Neural cell (in vitro differentiated cells): Measurements from ENCODE around the gene SHTN1. TPM values are rescaled to one million over a fixed set of nuclear protein-coding genes. Genes with fewer than 3 reads are reported as not detected.

Experiments used
- H2AFZ ChIP-seq: fragments of 200-600, 300-800 bp; sonication (generic), shearing (Covaris generic); 2 replicates; pipeline ENCODE4 v1.6.0; 2014; ENCODE audit warnings: low read depth, mild to moderate bottlenecking, antibody characterized with exemption, low read length, moderate library complexity
- H3F3A ChIP-seq: fragments of 200-600 bp; shearing (Covaris generic); 2 replicates; pipeline ENCODE4 v1.6.1; 2016; ENCODE audit warnings: mild to moderate bottlenecking, moderate library complexity, mixed read lengths, antibody characterized with exemption, low read length; ENCODE audit not compliant: insufficient read depth, poor library complexity, severe bottlenecking
- H3K27ac ChIP-seq: fragments of 200-600, 300-800 bp; sonication (generic), shearing (Covaris generic); 2 replicates; pipeline ENCODE4 v1.5.1; 2014; ENCODE audit warnings: mild to moderate bottlenecking, low read length, moderate library complexity
- H3K27me3 ChIP-seq: fragments of 300-800, 200-600 bp; sonication (generic), shearing (Covaris generic); 2 replicates; pipeline ENCODE4 v1.6.0; 2014; ENCODE audit warnings: mild to moderate bottlenecking, low read depth, low read length, moderate library complexity; ENCODE audit not compliant: insufficient read depth
- H3K36me3 ChIP-seq: fragments of 300-800, 200-600 bp; sonication (generic), shearing (Covaris generic); 2 replicates; pipeline ENCODE4 v1.5.1; 2014; ENCODE audit warnings: mild to moderate bottlenecking, antibody characterized with exemption, low read length, moderate library complexity; ENCODE audit not compliant: insufficient read depth
- H3K4me2 ChIP-seq: fragments of 300-800, 200-600 bp; sonication (generic), shearing (Covaris generic); 2 replicates; pipeline ENCODE4 v1.6.0; 2014; ENCODE audit warnings: mild to moderate bottlenecking, low read length
- H3K4me3 ChIP-seq: fragments of 300-800, 200-600 bp; sonication (generic), shearing (Covaris generic); 2 replicates; pipeline ENCODE4 v1.5.1; 2014; ENCODE audit warnings: mild to moderate bottlenecking, low read length, moderate library complexity
- H3K79me2 ChIP-seq: fragments of 200-600 bp; shearing (Covaris generic); replicated peaks from 2 replicates; pipeline ENCODE4 v1.6.0; 2014; ENCODE audit warnings: mild to moderate bottlenecking, low read length, moderate library complexity; ENCODE audit not compliant: insufficient read depth
- H3K9ac ChIP-seq: fragments of 300-800, 200-600 bp; sonication (generic), shearing (Covaris generic); 2 replicates; pipeline ENCODE4 v1.6.1; 2016; ENCODE audit warnings: mild to moderate bottlenecking, low read length, mixed read lengths
- H3K9me2 ChIP-seq: fragments of 200-600 bp; shearing (Covaris generic); 2 replicates; pipeline ENCODE4 v1.6.1; 2016; ENCODE audit warnings: mild to moderate bottlenecking, low read length, mixed read lengths; ENCODE audit not compliant: insufficient read depth
- H3K9me3 ChIP-seq: fragments of 200-600, 300-800 bp; sonication (generic), shearing (Covaris generic); 2 replicates; pipeline ENCODE4 v1.6.1; 2016; ENCODE audit warnings: mild to moderate bottlenecking, mixed run types, low read length, moderate library complexity, mixed read lengths
- H4K20me1 ChIP-seq: fragments of 200-600 bp; shearing (Covaris generic); 2 replicates; pipeline ENCODE4 v1.6.1; 2016; ENCODE audit warnings: mild to moderate bottlenecking, mixed run types; ENCODE audit not compliant: insufficient read depth
- EP300 ChIP-seq: fragments of 450-650 bp; conservative IDR thresholded peaks from 2 replicates; pipeline ENCODE4 v1.6.1; 2014; ENCODE audit warnings: antibody characterized with exemption, mild to moderate bottlenecking, moderate library complexity; ENCODE audit not compliant: poor library complexity, severe bottlenecking
- EZH2 ChIP-seq: fragments of 200-600, 300-800 bp; shearing (Covaris generic), sonication (generic); IDR thresholded peaks from 2 replicates; pipeline ENCODE4 v1.6.1; 2014; ENCODE audit warnings: antibody characterized with exemption, low read length, borderline replicate concordance, mild to moderate bottlenecking; ENCODE audit not compliant: insufficient read depth, poor library complexity, severe bottlenecking
- MXI1 ChIP-seq: fragments of 450-650 bp; conservative IDR thresholded peaks from 2 replicates; pipeline ENCODE4 v1.6.1; 2014; ENCODE audit warnings: antibody characterized with exemption, mild to moderate bottlenecking; ENCODE audit not compliant: poor library complexity, severe bottlenecking
- POLR2AphosphoS5 ChIP-seq: IDR thresholded peaks from 2 replicates; pipeline ENCODE4 v1.6.1; 2012
- RAD21 ChIP-seq: fragments of 450-650 bp; conservative IDR thresholded peaks from 2 replicates; pipeline ENCODE4 v1.6.1; 2014; ENCODE audit warnings: antibody characterized with exemption, mild to moderate bottlenecking, moderate library complexity
- REST ChIP-seq: IDR thresholded peaks from 2 replicates; pipeline ENCODE4 v1.6.1; 2012; ENCODE audit warnings: borderline replicate concordance
- SMC3 ChIP-seq: fragments of 450-650 bp; conservative IDR thresholded peaks from 2 replicates; pipeline ENCODE4 v1.6.1; 2014; ENCODE audit warnings: antibody characterized with exemption, mild to moderate bottlenecking, moderate library complexity; ENCODE audit not compliant: poor library complexity
- TAF1 ChIP-seq: IDR thresholded peaks from 2 replicates; pipeline ENCODE4 v1.6.1; 2012; ENCODE audit warnings: low read depth
- polyA plus RNA-seq: library from polyadenylated mRNA; depleted of rRNA; stranded (reverse); fragments of >200 nt; gene quantifications from 2 replicates; pipeline ENCODE4 v1.2.3, GENCODE V29; 2014
- TF ChIP-seq, protein P1 (sequence below): fragments of 450-650 bp; IDR thresholded peaks from 2 replicates; pipeline ENCODE4 v1.5.1; 2014; ENCODE audit warnings: antibody characterized with exemption, mild to moderate bottlenecking, moderate library complexity; ENCODE audit not compliant: poor library complexity, severe bottlenecking

SHTN1 gene
- polyA plus RNA-seq, 1 donor from 2014 or later = 55.8 TPM

DNA sequence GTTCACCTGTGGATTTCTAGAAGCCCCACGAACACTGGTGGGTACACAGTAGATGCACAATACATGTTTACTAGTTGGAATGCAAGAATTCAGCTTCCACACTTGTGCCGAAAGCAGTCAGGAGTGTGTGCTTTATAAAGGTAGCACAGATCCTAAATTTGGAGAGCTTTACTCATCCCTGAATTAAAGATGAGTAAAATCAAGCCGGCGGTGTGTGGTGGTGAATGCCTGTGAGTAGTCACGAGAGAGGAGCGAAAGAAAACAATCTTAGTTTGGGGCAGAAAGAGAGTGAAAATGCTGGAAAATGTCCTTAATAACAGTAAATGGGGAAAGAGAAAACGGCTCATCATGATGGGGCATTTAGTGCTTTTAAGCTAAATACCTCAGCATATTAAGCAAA lies 169.3 kb downstream of the SHTN1 start:
- Histone ChIP-seq H3K27me3 (no peaks in the 10 kb centered on the region), H3K4me2 (no peak overlapping the region), H3K36me3 (no peaks in the 10 kb centered on the region), H3K4me3 (peak overlapping the region; percentile 39), H3K79me2 (no peaks in the 10 kb centered on the region), H3K9me3 (no peaks in the 10 kb centered on the region), H3F3A (no peaks in the 10 kb centered on the region), H2AFZ (no peak overlapping the region), H3K9me2 (no peaks in the 10 kb centered on the region), H4K20me1 (no peaks in the 10 kb centered on the region), H3K9ac (no peak overlapping the region), H3K27ac (peak overlapping the region; percentile 46)
- TF ChIP-seq EP300 = no peak
- TF ChIP-seq SMC3 = no peak
- no peak for TF ChIP-seq TAF1
- TF ChIP-seq EZH2 = no peak
- no peak for TF ChIP-seq MXI1
- no peak for TF ChIP-seq REST
- TF ChIP-seq, protein P1, sequence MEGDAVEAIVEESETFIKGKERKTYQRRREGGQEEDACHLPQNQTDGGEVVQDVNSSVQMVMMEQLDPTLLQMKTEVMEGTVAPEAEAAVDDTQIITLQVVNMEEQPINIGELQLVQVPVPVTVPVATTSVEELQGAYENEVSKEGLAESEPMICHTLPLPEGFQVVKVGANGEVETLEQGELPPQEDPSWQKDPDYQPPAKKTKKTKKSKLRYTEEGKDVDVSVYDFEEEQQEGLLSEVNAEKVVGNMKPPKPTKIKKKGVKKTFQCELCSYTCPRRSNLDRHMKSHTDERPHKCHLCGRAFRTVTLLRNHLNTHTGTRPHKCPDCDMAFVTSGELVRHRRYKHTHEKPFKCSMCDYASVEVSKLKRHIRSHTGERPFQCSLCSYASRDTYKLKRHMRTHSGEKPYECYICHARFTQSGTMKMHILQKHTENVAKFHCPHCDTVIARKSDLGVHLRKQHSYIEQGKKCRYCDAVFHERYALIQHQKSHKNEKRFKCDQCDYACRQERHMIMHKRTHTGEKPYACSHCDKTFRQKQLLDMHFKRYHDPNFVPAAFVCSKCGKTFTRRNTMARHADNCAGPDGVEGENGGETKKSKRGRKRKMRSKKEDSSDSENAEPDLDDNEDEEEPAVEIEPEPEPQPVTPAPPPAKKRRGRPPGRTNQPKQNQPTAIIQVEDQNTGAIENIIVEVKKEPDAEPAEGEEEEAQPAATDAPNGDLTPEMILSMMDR = no peak
- no peak for TF ChIP-seq POLR2AphosphoS5
- TF ChIP-seq RAD21 = no peak

DNA sequence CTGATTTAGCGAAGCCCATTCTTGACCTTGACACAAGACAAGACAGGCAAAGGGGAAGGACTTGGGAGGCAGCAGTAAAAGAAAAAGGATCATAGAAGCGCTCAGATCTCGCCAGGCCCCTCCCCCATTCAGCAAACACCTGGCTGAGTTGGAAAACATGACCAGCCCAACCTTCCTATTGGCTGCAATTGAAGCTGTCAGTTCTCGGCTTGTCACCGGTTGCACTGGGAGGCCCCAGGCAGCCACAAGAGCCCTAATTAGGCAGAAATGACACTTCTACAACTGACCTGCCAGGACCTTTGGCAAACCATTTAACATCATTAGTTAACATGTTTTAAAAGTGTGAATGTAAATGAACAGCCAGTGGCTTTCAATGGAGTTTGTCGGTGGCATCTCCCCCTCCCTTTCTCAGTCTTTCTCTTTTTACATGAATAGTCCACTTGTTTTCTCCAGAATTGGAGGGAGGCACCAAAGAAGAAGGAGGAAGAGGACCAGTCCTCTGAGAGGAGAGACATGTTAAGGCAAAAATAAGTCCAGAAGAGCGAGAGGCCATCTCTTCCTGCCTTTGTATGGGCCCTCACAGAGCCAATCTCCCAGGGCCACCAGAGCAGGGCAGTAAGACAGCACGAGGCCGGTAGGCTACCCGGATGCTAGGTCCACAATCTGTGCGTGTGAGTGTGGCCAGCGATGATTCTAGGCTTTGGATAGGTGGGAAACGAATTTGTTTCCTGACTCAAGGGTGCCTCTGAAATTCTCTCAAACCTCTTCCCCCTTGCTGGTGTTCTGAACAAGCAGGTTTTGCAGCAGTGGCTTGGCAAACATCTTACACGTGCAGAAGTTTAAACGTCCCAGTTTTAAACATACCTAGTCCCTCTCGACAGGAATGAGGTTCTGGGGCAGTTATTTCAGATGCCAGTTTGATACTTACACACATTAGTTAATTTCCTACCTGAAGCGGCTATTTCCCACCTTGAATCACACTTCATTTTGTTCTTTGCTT lies 170.7 kb downstream of the SHTN1 start:
- no peaks in the 10 kb centered on the region for H3K36me3 ChIP-seq
- H3K27me3 ChIP-seq = no peaks in the 10 kb centered on the region
- no peaks in the 10 kb centered on the region for H3F3A ChIP-seq
- H3K9me3 ChIP-seq = no peaks in the 10 kb centered on the region
- H3K9ac ChIP-seq = no peak overlapping the region
- no peak overlapping the region for H3K4me3 ChIP-seq
- no peaks in the 10 kb centered on the region for H3K79me2 ChIP-seq
- no peak overlapping the region for H3K27ac ChIP-seq
- no peak for TF ChIP-seq EZH2
- TF ChIP-seq SMC3 = no peak
- TF ChIP-seq MXI1 = no peak
- no peak for TF ChIP-seq EP300
- TF ChIP-seq TAF1 = no peak
- no peak for TF ChIP-seq POLR2AphosphoS5
- no peak for TF ChIP-seq REST
- no peak for TF ChIP-seq RAD21
- TF ChIP-seq, protein P1 = no peak
- H4K20me1 ChIP-seq = no peaks in the 10 kb centered on the region
- no peak overlapping the region for H3K4me2 ChIP-seq
- no peaks in the 10 kb centered on the region for H3K9me2 ChIP-seq
- H2AFZ ChIP-seq = no peak overlapping the region
